Mucosa of gallbladder (tissue), 1 donor: Measurements from ENCODE around the gene RFWD3. TPM values are rescaled to one million over a fixed set of nuclear protein-coding genes. Genes with fewer than 3 reads are reported as not detected.
"Not testable (repeated sequence)": the region's sequence is repeated elsewhere in the genome, so short reads cannot be mapped to it uniquely, and the experiment has no call there.

ENCODE experiments used
- DNase-seq: peaks from one replicate; pipeline ENCODE4 v3.0.0-alpha.2; 2020; ENCODE audit warnings: low spot score
- total RNA-seq: library from RNA; stranded (reverse); gene quantifications from one replicate; pipeline ENCODE4 v1.2.1, GENCODE V29; 2021
- donor health status: DM: no; HTN: no; CAD: no.

The RFWD3 gene
- total RNA-seq, 1 donor from 2014 or later: 22.6 TPM

DNA sequence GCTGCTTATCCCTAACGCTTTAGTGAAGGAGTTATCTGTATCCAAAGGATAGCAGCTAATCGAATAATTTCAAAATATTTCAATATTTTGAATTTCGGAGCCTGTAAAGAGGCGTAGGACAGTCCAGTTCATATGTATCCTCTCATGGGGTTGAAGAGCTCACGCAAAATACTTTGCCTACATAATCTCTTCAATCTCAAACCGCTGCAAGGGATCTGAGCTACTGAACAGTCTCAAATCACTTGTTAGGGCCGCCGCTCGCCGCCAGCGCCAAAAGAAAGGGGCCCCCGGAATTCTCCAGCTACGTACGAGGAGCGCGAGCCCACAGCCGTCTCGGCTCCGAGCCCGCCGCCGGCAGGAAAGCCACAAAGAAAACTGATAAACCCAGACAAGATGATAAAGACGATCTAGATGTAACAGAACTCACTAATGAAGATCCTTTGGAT is 601 bp upstream of the RFWD3 start:
- peak; percentile 18 for DNase-seq

DNA sequence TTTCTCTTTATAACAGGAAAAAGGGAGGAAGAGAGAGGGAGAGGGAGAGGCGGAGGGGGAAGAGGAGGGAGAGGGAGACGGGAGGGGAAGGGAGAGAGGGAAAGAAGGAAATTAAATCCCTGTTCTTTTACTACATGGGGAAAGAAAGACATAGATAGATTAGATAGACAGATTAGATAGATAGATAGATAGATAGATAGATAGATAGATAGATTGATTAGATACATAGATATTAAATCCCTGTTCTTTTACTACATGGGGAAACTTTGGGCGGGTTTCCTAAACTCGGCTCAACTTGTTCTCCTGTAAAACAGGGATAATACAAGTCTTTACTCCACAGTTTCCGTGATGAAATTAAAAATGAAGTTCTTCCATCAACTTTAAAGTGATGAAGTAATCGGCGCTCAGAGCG is 661 bp downstream of the RFWD3 start:
- DNase-seq: no peak

DNA sequence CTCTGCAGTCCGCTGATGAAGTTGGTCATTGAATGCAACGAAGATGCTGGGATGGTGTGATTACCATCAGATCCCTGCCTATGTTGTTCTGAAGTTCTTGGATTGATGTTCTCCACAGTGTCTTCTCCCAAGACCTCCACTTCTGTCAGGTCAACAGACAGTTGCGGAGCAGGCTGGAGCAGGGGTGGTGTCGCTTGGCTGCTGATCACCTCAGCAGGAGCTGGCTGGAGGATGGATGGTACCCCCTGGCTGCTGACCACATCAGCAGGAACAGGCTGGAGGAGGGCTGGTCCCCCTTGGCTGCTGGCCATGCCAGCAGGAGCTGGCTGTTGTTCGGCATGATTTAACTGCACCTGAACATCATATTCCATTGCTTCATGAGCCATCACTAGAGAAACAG is 5.6 kb downstream of the RFWD3 start:
- no peak for DNase-seq

DNA sequence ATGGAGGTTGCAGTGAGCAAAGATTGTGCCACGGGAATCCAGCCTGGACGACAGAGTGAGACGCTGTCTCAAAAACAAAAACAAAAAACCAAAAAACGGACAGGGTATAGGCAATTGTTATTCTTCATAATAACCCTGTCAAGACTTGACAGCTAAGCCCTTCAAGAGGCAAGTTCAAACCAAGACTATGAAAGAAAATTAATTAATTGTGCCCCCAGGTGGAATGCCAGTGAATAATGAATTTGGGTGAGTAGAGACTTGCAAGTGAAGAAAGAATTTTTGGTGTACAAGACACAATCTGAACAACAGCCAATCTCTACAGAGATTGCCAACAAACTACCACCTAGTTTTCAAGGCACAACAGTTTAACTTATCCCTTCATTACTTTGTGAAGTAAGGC is 6.3 kb downstream of the RFWD3 start:
- DNase-seq: no peak

DNA sequence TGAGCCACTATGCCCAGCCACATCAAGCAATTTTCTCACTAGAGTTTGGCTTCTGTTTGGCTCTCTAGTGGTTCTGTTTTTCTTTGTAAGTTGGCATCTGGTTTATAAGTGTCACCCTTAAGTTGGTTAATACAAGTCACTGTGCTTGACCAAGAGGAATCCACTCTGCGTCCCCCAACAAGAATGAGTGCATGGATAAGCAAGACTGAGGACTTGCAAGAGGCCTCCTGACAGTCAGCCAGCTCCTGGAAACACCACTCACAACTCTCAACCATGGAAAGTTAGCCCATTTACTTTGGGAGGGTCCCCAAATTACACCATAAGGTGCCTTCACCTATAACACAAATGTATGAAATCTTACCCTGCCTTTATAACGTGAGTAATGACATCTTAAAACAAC is 7.6 kb downstream of the RFWD3 start:
- DNase-seq: no peak

- no peak for DNase-seq
Measured at GRCh38 chr16:74657870-74658642, 8.6 kb downstream of the RFWD3 start.

GRCh38 chr16:74654536-74655050 is 12.1 kb downstream of the RFWD3 start:
- DNase-seq: no peak

GRCh38 chr16:74652883-74653282 is 13.8 kb downstream of the RFWD3 start:
- not testable (repeated sequence) for DNase-seq

GRCh38 chr16:74652249-74652648 is 14.4 kb downstream of the RFWD3 start:
- DNase-seq: no peak

DNA sequence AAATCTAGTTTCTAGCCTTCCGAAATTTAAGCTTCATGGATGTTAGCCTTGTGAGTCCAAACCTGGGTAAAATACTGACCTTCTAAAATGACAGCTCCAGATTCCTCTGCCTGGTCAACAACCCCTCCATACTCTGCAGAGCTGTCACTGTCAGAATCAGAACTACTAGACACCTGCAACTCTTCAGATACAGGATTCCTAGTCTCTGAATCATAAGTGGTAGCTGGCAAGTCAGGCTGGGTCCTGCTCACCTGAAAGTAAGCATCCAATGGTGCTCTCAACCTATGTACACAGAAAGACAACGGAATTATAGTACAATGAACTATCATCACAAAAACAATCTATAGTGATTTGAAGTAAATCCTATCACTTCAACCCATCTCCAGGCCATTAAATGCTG is 14.8 kb downstream of the RFWD3 start:
- no peak for DNase-seq

DNA sequence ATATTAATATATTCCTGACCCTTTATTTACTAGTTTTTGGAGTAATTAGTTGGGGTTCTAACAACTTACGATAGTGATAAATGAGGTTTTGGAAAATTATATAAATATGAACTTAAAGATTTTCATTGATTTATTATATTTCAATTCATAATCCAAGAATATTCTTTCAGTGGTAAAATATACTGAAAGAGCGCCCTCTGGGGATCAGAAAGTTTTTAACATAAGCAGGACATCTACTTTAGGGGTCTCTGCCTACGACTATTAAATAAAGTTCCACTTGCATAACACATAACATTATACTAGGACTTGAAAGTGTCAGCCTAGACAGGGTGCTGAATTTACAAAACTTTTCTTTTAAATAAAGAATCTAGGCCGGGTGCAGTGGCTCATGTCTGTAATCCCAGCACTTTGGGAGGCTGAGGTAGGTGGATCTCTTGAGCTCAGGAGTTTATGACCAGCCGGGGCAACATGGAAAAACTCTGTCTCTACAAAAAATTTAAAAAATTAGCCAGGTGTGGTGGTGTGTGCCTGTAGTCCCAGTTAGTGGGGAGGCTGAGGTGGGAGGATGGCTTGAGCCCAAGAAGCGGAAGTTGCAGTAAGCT is 15.6 kb downstream of the RFWD3 start:
- DNase-seq: no peak

GRCh38 chr16:74649839-74650504 is 16.7 kb downstream of the RFWD3 start:
- DNase-seq: no peak

DNA sequence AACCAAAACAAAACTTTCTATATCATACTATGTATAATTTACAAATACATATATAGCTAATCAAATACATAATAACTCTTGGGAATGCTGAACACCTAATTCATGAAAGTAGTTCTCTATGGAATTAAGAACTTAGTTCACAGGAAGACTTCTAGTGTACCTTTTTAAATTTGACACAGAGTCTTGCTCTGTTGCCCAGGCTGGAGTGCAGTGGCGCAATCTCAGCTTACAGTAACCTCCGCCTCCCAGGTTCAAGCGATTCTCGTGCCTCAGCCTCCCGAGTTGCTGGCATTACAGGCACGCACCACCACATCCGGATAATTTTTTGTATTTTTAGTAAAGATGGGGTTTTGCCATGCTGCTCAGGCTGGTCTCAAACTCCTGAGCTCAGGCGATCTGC is 24.7 kb downstream of the RFWD3 start:
- DNase-seq: no peak

- DNase-seq: no peak
Measured at GRCh38 chr16:74637742-74638453, 28.8 kb downstream of the RFWD3 start.

DNA sequence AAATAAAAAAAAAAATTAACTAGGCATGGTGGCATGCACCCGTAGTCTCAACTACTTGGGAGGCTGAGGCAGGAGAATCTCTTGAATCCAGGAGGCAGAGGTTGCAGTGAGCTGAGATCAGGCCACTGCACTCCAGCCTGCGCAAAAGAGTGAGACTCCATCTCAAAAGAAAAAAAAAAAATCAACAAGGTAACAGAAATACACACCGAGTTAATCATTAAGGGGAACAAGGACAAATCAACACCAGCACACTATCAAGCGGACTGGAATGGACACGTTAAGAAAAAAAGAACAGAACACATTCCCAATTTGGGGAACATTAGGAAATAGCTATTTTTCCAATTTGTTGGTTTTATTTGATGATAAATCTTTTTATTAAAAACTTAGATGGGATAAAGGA is 31.4 kb downstream of the RFWD3 start:
- DNase-seq: no peak

DNA sequence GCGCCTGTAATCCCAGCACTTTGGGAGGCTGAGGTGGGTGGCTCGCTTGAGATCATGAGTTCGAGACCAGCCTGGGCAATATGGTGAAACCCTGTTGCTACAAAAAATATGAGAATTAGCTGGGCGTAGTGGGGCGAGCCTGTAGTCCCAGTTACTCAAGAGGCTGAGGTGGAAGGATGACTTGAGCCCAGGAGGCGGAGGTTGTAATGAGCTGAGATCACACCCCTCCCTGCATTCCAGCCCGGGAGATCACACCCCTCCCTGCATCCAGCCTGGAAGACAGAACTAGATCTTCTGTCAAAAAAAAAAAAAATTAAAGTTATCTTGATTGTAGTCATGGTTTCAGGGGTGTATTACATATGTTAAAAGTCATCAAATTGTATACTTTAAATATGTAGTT is 33.0 kb downstream of the RFWD3 start:
- no peak for DNase-seq

GRCh38 chr16:74627506-74628220 is 39.0 kb downstream of the RFWD3 start:
- peak; percentile 53 for DNase-seq

- DNase-seq: no peak
Measured at GRCh38 chr16:74626741-74627416, 39.8 kb downstream of the RFWD3 start.

DNA sequence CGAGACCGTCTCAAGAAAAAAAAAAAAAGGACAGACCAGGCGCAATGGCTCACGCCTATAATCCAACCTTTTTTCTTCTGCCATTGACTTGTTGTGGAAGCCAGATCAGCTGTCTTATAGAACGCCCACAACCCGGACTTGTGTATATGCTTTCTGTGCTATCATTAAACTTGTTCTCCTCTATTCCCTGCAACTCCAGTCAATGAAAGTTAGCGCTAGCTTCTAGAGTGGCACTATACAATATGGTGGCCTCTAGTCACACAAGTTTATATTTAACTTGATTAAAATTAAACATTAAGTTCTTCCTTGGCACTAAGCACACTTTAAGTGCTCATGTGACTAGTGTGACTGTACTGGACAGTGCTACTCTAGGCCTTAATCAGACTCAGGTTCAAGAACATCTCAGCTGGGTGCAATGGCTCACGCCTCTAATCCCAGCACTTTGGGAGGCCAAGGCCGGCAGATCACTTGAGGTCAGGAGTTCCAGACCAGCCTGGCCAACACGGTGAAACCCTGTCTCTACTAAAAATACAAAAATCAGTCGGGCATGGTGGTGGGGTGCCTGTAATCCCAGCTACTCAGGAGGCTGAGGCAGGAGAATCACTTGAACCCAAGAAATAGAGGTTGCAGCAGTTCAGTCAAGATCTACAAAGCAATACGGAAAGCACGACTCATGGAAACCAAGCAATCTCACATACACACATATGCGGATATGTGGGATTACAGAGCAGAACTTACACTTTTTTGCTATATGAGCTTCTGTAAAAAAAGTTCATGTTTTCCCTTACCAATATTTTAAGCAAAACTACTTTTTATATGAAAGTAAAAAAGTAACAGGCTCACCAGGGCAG is 41.0 kb downstream of the RFWD3 start:
- DNase-seq: peak; percentile 21

GRCh38 chr16:74623839-74624235 is 42.8 kb downstream of the RFWD3 start:
- no peak for DNase-seq
